ENCODE measurements around the gene TMEM79.
"Not testable (repeated sequence)": the region's sequence is repeated elsewhere in the genome, so short reads cannot be mapped to it uniquely, and the experiment has no call there.

The TMEM79 gene

DNA sequence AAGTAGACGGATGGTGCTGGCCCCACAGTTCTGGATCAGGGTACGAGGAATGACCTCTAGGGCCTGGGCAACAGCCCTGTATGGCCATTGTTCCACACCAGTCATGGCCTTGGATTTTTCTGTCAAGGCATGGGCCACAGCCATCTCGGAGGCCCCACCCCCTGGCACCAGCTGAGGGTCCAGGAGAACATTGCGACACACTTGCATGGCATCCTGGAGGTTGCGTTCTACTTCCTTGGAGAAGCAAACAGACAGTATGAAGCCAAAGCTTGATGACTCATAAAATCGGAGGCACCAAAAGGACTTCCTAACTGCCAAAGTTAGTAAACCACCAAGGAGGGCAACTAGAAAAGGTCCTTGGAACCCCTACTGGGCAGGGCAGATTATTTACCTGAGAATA, 26.8 kb downstream of the TMEM79 start:
- no peak for DNase-seq

- DNase-seq = no peak
Observed at GRCh38 chr1:156316909-156317308, 32.8 kb downstream of the TMEM79 start.

DNA sequence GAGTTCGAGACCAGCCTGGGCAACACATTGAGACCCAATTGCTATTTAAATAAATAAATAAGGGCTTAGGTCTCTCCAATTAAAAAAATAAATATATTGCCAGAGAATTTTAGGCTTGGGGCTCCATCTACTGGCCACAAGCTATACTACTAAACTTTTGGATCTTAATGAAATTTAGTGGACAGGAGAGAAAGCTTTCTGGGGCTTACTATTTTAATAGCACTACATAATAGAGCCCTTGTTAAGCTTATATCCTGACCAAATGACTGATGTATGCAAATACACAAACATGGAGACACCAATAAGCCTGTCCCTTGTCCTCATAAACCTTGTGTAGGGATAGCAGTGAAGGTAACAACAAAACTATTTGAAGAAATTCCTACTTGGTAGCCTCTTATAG, 35.5 kb downstream of the TMEM79 start:
- DNase-seq = no peak

GRCh38 chr1:156320560-156320959, 36.4 kb downstream of the TMEM79 start:
- DNase-seq = no peak

DNA sequence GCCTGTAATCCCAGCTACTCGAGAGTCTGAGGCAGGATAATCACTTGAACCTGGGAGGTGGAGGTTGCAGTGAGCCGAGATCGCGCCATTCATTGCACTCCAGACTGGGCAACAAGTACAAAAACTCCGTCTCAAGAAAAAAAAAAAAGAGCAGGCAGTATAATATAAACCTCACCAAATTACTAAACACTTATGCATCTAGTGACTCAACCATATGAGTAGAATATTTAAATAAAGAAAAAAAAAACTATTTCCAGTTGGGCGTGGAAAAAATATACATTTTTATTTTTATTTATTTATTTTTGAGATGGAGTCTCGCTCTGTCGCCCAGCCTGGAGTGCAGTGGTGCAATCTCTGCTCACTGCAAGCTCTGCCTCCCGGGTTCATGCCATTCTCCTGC, 39.1 kb downstream of the TMEM79 start:
- not testable (repeated sequence) for DNase-seq

DNA sequence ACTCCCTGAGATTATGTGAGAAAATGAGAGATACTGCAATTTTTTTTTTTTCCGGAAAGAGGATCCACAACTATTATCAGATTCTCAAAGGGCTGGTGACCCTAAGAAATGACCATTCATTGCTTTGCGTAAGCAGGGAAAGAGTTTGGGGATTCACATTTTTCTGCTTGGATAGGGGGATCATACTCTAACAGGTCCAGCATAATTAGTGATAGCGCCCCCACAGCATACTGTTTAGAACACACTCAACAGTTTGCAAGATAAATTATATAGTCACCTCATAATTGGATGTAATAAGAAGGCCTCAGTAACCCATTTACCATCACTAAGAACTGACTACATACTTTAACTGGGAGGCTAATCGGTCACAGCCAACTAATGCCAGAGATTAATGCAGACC, 52.1 kb downstream of the TMEM79 start:
- no peak for DNase-seq

DNA sequence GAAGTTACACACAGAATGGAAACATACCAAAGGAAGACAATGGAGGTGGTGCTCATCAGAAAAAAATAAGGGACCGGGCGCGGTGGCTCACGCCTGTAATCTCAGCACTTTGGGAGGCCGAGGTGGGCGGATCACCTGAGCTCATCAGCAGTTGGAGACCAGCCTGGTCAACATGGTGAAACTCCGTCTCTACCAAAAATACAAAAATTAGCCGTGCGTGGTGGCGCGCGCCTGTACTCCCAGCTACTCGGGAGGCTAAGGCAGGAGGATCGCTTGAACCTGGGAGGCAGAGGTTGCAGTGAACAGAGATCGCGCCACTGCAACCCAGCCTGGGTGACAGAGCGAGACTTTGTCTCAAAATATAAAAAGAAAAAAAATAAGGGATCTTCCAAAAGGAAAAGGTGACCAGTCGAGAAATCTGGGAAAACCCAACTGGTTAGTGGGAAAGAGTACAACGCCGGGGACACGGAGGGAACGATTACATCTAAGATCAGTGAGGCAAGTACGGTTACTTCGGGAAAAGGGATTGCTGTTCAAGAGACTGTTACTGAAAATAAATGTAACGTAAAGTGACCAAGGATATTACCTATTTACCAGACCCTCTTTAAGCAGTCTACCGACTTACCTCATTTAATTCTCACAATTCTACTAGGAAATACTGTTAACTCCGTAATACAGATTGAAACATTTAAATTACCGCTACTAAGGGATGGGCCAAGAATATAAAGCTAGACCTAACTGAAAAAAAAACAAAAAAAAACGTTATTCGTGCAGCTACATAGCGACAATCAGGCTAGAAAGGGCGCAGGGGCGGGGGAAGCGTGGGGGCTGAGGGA, 53.1 kb downstream of the TMEM79 start:
- no peak for DNase-seq

GRCh38 chr1:156337888-156338179, 53.7 kb downstream of the TMEM79 start:
- DNase-seq = peak; percentile 23

DNA sequence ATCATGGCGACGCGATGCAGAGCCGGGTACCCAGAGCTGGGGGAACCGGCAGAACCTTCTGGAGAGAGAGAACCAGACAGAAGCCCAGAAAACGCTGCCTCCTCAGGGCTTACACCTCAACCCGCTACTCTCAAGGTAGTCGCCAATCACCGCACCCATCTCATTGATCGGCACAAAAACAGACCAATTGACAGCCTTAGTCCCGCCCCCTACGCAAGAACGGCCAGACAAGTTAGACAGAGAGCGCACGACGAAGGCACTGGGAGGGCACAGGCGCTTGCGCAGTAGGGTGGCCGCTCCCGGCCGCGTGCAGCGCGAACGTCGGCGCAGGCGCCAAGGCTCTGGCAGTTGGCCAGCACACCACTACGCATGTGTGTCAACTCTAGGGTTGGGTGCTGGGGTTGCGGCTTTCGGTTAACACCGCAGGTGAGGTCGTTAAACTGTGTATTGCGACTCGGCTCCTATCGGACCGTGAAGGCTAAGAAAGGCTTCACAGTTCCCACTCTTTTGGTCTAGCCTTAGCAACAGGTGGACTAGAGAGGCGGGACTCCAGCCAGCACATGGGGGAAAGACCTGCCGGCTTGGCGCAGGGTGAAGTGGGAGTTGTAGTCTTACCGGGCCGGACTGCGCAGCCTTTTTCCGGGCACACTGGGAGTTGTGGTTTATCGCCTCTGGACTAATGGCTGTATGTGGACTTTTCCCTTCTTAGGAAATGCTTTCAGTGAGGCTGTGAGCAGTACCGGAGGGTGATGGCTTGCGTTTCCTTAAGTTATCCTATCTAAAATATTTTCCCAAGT, 54.3 kb downstream of the TMEM79 start, which contains the start of the genes CCT3 and TSACC:
Gene CCT3, minus strand, starts transcription at position 113 of the 797 bp plus-strand sequence. Its CDS starts 108 bp downstream, at position 5.
Gene TSACC, plus strand, starts transcription at position 347 of the 797 bp plus-strand sequence. CDS start 1,232 bp downstream, outside the sequence.
- DNase-seq = peak; percentile 99

Measured in activated T-cell treated with anti-CD3 and anti-CD28 coated beads for 4 hours (primary cell).